GM18519 (cell line): ENCODE results near the gene SLC39A11.

Experiments used
- ATAC-seq: cut with Tn5 transposase; IDR thresholded peaks from one replicate; pipeline ENCODE4 v1.9.1; 2021; ENCODE audit warnings: mild to moderate bottlenecking, moderate library complexity; ENCODE audit not compliant: unreplicated experiment, low FRiP score

SLC39A11 gene

DNA sequence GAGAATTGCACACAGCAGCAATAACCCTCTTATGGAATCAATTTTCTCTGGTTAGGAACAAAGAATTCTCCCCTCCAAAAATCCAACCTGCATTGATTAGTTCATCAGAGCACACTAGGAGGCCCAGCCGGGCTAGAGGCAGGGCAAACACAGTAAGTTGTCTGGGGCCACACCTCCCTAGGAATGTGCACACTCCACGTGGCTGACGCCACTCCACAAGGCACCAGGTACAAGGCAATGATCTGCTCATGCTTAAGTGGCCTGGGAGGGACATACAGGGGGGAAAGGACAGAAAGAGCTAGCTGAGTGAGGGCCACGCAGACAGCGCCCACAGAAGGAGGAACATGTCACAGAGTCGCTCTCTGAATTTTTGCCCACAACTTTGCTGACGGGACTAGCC, 107.6 kb downstream of the SLC39A11 start:
- no peak for ATAC-seq

DNA sequence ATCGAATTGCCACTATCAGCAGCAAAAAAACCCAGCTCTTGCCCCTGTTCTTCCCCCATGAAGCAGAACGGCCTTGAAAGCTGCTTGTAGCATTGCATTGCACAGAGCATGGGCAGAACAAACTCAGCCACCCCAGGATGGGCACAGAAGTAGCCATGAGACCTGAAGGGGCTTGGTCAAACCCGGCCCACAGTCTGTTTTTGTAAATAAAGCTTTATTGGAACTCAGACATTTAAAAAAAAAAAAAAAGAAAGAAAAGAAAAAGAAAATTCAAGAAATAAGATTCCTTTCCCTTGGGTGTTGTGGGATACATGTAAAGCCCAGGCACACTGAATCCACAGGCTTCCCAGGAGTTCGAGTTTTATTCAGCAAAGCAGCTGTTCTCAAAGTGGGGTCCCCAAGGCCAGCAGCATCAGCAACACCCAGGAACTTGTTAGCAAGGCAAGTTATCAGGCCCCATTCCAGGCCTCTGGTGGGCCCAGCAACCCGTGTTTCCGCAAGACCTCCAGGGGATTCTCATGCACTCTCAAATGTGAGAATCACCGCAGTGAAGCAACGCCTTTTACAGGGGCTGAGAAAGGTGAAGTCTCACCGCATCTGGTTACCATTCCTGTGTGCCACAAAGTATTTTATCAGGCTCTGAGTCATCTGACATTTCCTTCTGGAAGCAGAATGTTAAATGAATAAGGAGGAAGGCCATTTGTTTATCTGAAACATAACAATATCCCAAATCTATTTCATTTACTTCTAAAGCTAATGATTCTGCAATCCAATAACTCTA, 108.2 kb downstream of the SLC39A11 start:
- ATAC-seq: no peak

DNA sequence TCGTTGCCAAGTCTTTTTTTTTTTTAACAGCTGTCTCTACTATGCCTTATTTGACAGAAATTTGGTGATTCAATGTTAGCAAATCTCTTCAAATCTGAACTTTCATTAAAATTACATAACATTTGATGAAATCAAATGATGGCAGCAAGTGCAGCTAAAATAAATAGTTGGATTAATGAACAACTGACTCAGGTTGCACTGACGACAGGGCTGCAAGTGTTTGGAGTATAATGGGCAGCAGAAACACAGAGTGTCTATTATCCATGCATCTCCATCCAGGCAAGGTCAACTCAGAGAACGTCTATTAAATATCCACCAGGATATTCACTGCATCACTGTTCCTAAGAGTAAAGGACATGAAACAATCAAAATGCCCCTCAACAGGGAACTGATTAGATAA, 109.8 kb downstream of the SLC39A11 start:
- ATAC-seq: no peak

- ATAC-seq: no peak
Measured at GRCh38 chr17:72978593-72979218, 113.8 kb downstream of the SLC39A11 start.

DNA sequence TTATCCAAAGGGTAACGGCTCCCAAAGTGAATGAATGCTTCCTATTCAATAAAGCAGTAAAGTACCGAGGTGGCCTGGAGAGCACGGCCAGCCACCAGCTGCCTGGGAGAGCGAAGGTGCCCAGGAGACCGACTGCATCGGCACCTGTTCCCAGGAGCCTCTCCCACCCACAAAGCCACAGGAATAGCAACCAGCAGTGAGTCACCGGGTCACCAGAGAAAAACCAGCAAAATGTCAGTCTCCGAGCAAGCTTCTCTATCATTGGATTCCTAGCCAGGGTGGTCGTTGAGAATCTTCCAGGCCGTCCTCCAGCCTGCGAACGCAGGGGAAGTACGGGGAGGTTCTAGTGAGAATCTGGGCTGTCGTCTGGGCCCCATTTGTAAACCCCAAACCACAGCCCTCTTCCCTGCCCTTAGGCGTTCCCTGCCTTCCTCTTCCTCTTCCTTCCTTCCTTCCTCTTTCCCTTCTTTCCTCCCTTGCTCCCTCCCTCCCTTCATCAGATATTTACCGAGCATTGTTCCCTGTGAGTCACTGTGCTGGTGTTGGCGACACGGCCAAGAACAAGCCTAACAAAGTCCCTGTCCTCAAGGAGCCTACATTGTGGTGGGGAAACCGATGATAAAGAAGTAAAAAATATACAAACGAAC, 114.6 kb downstream of the SLC39A11 start:
- no peak for ATAC-seq

DNA sequence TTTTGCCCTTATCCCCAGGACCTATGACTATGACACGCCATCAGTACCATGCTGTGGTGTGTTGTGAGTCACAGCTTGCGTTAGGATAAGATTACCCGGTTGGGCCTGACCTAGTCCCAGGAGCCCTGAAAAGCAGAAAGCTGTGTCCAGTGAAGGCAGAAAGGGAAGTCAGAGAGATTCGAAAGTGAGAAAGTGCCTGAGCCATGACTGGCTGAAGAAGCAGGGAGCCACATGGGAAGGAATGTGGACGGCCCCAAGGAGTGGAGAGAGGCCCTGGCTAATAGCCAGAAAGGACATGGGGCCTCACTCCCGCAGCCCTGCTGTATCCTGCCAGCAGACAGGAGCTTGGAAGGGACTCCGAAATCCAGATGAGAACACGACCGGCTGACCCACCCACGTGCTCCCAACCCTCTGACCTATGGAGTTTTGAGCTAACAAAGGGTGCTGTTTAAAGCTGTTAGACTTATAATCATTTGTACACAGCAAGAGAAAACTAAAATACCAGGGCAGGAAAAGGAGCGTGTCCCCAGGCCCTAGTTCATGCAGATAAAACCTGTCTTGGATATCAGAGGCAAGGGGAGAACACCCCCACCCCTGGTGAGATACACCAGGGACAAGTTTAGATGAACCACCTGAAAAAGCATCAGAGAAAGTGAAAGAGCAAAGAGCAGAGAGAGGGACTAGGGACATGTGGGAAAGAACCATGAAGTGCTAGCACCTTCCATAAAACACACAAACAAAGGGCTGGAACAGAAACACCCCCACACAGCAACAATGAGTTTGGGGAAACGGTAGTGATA, 115.3 kb downstream of the SLC39A11 start:
- no peak for ATAC-seq

GRCh38 chr17:72975509-72975908, 117.0 kb downstream of the SLC39A11 start:
- ATAC-seq: no peak

- no peak for ATAC-seq
Measured at GRCh38 chr17:72974605-72975232, 117.8 kb downstream of the SLC39A11 start.

DNA sequence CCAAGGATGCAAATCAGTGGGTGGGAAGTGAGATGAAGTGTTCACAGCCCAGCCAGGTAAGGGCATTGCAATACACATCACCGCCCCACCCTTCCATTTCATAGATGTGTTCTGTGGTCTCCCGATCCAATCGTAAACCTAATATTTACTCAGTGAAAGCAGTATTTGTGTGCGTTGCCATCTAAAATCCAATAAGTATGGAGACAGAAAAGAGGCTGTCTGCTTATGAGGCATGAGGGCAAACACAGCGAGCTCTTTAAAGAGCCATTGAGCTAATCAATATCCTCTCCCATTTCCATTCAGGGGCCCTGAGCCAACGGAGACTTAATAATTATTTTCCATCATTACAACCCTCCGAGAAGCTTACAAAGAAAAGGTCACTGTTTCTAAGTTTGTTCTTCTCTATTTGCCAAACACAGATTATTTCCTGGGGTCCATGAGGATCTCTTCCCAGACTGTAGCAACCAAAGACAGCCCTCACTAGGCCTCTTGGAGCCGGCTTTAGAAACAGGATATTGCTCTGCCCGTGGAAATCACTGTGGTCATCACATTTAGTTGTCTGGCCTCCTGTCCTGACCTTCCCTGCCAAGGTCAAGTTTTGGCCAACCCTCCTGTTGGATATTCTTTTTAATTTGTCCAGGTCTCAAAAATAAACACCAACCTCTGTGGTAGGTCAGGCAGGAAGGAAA, 120.1 kb downstream of the SLC39A11 start:
- ATAC-seq: no peak

DNA sequence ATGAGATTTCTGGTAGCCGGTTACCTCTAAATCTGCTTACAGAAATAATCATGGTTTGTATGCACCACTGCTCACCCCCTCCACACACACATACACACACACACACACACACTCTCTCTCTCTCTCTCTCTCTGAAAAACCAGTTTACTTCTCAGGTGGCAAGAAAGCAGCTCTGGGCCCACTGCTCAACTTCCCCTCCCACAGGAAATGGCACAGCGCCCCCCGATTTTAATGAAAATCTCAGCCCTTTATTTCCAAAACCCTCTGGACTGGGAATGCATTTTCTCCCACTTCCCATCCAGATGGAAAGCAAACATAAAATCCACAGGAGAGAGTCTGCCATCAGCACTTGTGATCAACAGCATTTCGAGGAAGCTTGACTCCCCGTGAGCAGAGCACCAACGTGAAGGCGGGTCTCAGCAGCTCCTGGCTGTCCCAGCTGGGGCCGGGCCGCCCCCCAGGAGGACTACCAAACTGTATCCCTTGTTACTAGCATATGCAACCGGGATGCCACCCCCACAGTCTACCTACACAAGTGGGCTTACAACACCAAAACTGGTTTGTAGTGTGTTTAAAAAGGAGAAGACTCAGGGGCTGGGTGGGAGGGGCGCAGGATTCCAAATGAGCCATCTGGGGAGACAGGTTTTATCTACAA, 121.1 kb downstream of the SLC39A11 start:
- no peak for ATAC-seq

- ATAC-seq: no peak
Measured at GRCh38 chr17:72970797-72971196, 121.7 kb downstream of the SLC39A11 start.

GRCh38 chr17:72970246-72970645, 122.2 kb downstream of the SLC39A11 start:
- ATAC-seq: no peak

- ATAC-seq: no peak
Measured at GRCh38 chr17:72969293-72969906, 123.1 kb downstream of the SLC39A11 start.

- no peak for ATAC-seq
Measured at GRCh38 chr17:72968798-72969197, 123.7 kb downstream of the SLC39A11 start.

DNA sequence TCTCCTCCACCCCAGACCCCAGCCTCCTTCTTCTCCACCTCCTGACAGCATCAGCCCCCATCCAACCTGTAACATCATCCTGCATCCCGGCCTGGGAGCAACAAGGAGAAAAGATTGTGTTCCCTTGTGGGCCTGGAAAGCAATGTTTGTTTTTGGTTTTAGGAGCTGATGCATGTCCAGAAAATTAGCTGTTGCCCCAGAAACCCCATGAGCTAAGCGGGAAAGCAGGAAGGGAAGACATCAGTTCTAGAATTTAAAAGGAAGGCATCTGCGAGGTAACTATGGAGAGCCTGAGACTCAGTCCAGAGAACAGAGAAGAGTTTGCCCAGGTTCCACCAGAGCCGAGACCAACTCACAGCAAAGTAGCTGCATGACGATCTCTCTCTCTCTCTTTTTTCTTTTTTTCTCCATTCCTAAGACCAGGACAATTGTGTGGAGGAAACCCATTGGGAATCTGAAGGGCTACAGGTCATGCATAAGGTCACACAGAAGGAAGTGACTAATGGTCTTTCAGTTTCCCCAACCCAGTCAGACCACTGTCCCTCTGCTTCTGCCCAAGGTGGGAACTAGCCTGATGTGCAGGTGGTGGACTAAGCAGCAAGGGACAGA, 124.4 kb downstream of the SLC39A11 start:
- no peak for ATAC-seq

GRCh38 chr17:72967277-72967970, 125.1 kb downstream of the SLC39A11 start:
- ATAC-seq: no peak

DNA sequence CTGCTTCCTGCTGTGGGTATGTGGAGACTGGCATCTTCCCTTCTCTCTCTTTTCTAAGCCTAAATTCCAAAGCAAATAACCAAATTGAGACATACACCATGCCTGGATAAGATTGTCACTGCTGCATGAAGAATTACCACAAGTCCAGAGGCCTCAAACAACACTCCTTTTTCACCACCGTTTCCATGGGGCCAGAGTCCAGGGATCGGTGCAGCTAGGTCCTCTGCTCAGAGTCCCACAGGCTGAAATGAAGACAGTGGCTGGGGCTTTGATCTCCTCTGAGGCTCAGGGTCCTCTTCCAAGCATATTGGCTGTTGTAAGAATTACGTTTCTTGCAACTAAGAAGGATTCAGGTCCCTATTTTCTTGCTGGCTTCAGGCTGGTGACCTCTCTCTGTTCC, 130.4 kb downstream of the SLC39A11 start:
- ATAC-seq: no peak
